CD4-positive, alpha-beta memory T cell (primary cell): ENCODE results near the gene NR5A1. TPM values are rescaled to one million over a fixed set of nuclear protein-coding genes. Genes with fewer than 3 reads are reported as not detected.
A peak's percentile ranks its signal among the peaks of the same experiment; 100 is the strongest.

Experiments
- CTCF ChIA-PET: fragments of 350-600 bp; sonication (Branson Sonifier 250); formaldehyde crosslinking; loops from one replicate; lab custom pipeline; 2021; ENCODE audit warnings: inconsistent platforms; ENCODE audit not compliant: partially characterized antibody; lab: Charles Lee
- POLR2A ChIA-PET: fragments of 350-600 bp; sonication (Branson Sonifier 250); formaldehyde crosslinking; loops from one replicate; lab custom pipeline; 2021; ENCODE audit not compliant: partially characterized antibody; lab: Charles Lee
- DNase-seq, 5 donors: peaks; one replicate each; pipeline versions ENCODE4 v3.0.0 to v3.0.0-alpha.2; 2020 to 2022; ENCODE audit warnings: mixed read lengths in 1 of 5
- H3K27ac ChIP-seq: one replicate; pipeline ENCODE4 v1.7.0; 2013; ENCODE audit warnings: low read depth, low read length
- H3K27me3 ChIP-seq: 2 replicates; pipeline ENCODE4 v1.7.0; 2013; ENCODE audit warnings: mild to moderate bottlenecking, low read length, moderate library complexity; ENCODE audit not compliant: insufficient read depth
- H3K36me3 ChIP-seq: 2 replicates; pipeline ENCODE4 v1.7.0; 2013; ENCODE audit warnings: mild to moderate bottlenecking, low read length, moderate library complexity; ENCODE audit not compliant: insufficient read depth
- H3K4me1 ChIP-seq: 2 replicates; pipeline ENCODE4 v1.7.0; 2013; ENCODE audit warnings: mild to moderate bottlenecking, low read length, moderate library complexity; ENCODE audit not compliant: insufficient read depth
- H3K4me3 ChIP-seq, 2 donors: one replicate each; pipeline ENCODE4 v1.7.0; 2013; ENCODE audit warnings: low read length in 2 of 2, mild to moderate bottlenecking in 1 of 2
- H3K9me3 ChIP-seq, 2 donors: one replicate each; pipeline ENCODE4 v1.7.0; 2013; ENCODE audit warnings: low read length in 2 of 2, control low read depth in 1 of 2; ENCODE audit not compliant: control insufficient read depth in 1 of 2
- H3K27ac Mint-ChIP-seq, 7 donors: one replicate each; pipeline ENCODE4 v1.8.0; 2020 to 2021; ENCODE audit warnings: mixed read lengths in 7 of 7, mild to moderate bottlenecking in 6 of 7, inconsistent platforms in 3 of 7, moderate library complexity in 3 of 7
- H3K27me3 Mint-ChIP-seq, 2 donors: one replicate each; pipeline ENCODE4 v1.8.0; 2020 to 2021; ENCODE audit warnings: mixed read lengths in 2 of 2
- H3K36me3 Mint-ChIP-seq, 2 donors: one replicate each; pipeline ENCODE4 v1.8.0; 2020 to 2021; ENCODE audit warnings: mixed read lengths in 2 of 2, inconsistent platforms in 1 of 2, mild to moderate bottlenecking in 1 of 2
- H3K4me1 Mint-ChIP-seq, 4 donors: one replicate each; pipeline ENCODE4 v1.8.0; 2020 to 2021; ENCODE audit warnings: mixed read lengths in 4 of 4, mild to moderate bottlenecking in 1 of 4
- H3K4me3 Mint-ChIP-seq, 8 donors: one replicate each; pipeline ENCODE4 v1.8.0; 2020 to 2021; ENCODE audit warnings: mixed read lengths in 8 of 8, mild to moderate bottlenecking in 7 of 8, moderate library complexity in 6 of 8, inconsistent platforms in 3 of 8
- H3K9me3 Mint-ChIP-seq, 8 donors: one replicate each; pipeline ENCODE4 v1.8.0; 2020 to 2021; ENCODE audit warnings: mixed read lengths in 8 of 8, mild to moderate bottlenecking in 5 of 8, inconsistent platforms in 3 of 8, moderate library complexity in 1 of 8
- intact Hi-C: fragments of 100-400 bp; cut with micrococcal nuclease; formaldehyde crosslinking; loops from one replicate; pipeline ENCODE4 v1.15.1; 2023
- polyA plus RNA-seq, 2 donors: library from polyadenylated mRNA; unstranded; fragments of 300-500 nt; fragmentation: Illumina TruSeq; gene quantifications; one replicate each; pipeline ENCODE4 v1.2.3, GENCODE V29; 2021
- total RNA-seq, 2 experiments: library from RNA; stranded (reverse); gene quantifications; one replicate each; pipeline ENCODE4 v1.2.3, GENCODE V29; 2021

NR5A1 gene
- total and polyA plus RNA-seq, 4 experiments from 2014 or later = not detected

DNA sequence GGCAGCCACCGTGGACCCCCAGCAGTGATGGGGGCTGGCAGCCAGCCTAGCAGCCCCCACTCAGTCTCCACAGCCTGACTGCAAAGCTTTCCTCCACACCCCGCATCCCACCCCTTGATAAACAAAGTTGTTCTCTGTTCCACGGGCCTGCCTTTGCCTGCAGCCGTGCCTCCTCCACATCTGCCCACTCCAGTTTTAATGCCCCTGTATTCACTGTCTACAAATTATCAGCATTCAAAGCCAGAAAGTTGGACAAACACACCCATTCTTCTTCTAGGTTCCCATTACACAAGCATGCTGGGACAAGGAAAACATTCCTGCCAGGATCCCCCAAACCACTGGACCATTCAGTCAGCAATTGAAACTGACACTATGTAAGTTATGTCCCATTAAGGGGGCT lies 23.0 kb upstream of the NR5A1 start:
- ChIA-PET CTCF (no interaction called here), POLR2A (no interaction called here)
- Mint-ChIP-seq H3K9me3 (no peaks in the 10 kb centered on the region), H3K4me3 (no peak overlapping the region), H3K4me1 (no peaks in the 10 kb centered on the region), H3K27me3 (peaks cover 0 to 4% of the 10 kb centered on the region in 2 donors), H3K36me3 (no peaks in the 10 kb centered on the region), H3K27ac (no peak overlapping the region)
- intact Hi-C loops = no loop called here
- Histone ChIP-seq H3K27ac (no peak overlapping the region), H3K9me3 (no peaks in the 10 kb centered on the region), H3K27me3 (no peaks in the 10 kb centered on the region), H3K4me3 (no peak overlapping the region), H3K4me1 (no peaks in the 10 kb centered on the region), H3K36me3 (no peaks in the 10 kb centered on the region)
- DNase-seq = no peak

- ChIA-PET CTCF (interaction anchor here (1.3 kb wide), 1 partner anchor 9 kb away, joined by 15 read pairs; no protein-coding TSS in a partner anchor), POLR2A (no interaction called here)
- Histone ChIP-seq H3K27me3 (no peaks in the 10 kb centered on the region), H3K36me3 (no peaks in the 10 kb centered on the region), H3K27ac (no peak overlapping the region), H3K4me1 (no peaks in the 10 kb centered on the region), H3K9me3 (no peaks in the 10 kb centered on the region), H3K4me3 (no peak overlapping the region)
- Mint-ChIP-seq H3K9me3 (no peaks in the 10 kb centered on the region), H3K27me3 (peaks cover 0 to 5% of the 10 kb centered on the region in 2 donors), H3K27ac (no peak overlapping the region), H3K4me3 (no peak overlapping the region), H3K4me1 (no peaks in the 10 kb centered on the region), H3K36me3 (no peaks in the 10 kb centered on the region)
- intact Hi-C loops = no loop called here
- DNase-seq = no peak
These were observed 20.6 kb upstream of the NR5A1 start for GRCh38 chr9:124527781-124528180.

- Mint-ChIP-seq H3K9me3 (no peaks in the 10 kb centered on the region), H3K27me3 (peaks cover 3 to 7% of the 10 kb centered on the region in 2 donors), H3K36me3 (no peaks in the 10 kb centered on the region), H3K4me1 (no peaks in the 10 kb centered on the region), H3K27ac (no peak overlapping the region), H3K4me3 (no peak overlapping the region)
- Histone ChIP-seq H3K4me1 (no peaks in the 10 kb centered on the region), H3K36me3 (no peaks in the 10 kb centered on the region), H3K4me3 (no peak overlapping the region), H3K27ac (no peak overlapping the region), H3K27me3 (no peaks in the 10 kb centered on the region), H3K9me3 (no peaks in the 10 kb centered on the region)
- no peak for DNase-seq
- intact Hi-C loops = no loop called here
- CTCF ChIA-PET = interaction anchor here (1.4 kb wide), 1 partner anchor 9 kb away, joined by 3 read pairs; no protein-coding TSS in a partner anchor
- POLR2A ChIA-PET = no interaction called here
These were observed 19.0 kb upstream of the NR5A1 start for GRCh38 chr9:124526174-124526573.

GRCh38 chr9:124522121-124523098 lies 15.2 kb upstream of the NR5A1 start:
- Mint-ChIP-seq H3K4me3 (no peak overlapping the region), H3K27ac (no peak overlapping the region), H3K9me3 (no peaks in the 10 kb centered on the region), H3K36me3 (no peaks in the 10 kb centered on the region), H3K4me1 (no peaks in the 10 kb centered on the region), H3K27me3 (peaks cover 11 to 13% of the 10 kb centered on the region in 2 donors)
- intact Hi-C loops = no loop called here
- CTCF ChIA-PET = interaction anchor here (2.0 kb wide), 1 partner anchor 14 kb away, joined by 9 read pairs; no protein-coding TSS in a partner anchor
- no peak overlapping the region for H3K27ac ChIP-seq
- H3K27me3 ChIP-seq = no peaks in the 10 kb centered on the region
- no peak for DNase-seq
- no peaks in the 10 kb centered on the region for H3K9me3 ChIP-seq
- no peaks in the 10 kb centered on the region for H3K4me1 ChIP-seq
- no peak overlapping the region for H3K4me3 ChIP-seq
- H3K36me3 ChIP-seq = no peaks in the 10 kb centered on the region
- POLR2A ChIA-PET = no interaction called here

DNA sequence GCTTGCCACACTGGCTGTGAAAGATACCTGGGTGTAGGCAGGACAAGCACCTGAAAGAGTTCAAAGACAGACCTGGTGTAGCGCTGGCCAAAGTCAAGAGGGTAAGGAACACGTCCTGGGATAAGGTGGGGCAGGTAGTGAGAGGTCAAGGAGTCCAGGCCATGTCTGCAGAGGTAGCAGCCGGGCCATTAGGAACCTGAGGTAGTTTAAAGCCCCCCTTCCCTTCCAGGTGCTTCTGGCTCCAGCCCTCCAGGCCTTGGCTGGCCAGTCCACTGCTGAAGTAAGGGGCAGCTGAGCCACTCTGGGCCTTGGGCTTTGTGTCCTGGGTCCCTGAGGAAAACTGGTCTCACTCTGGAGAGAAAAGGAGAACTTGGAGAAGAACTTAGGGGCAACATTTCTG lies 13.9 kb upstream of the NR5A1 start:
- H3K36me3 ChIP-seq = no peaks in the 10 kb centered on the region
- Mint-ChIP-seq H3K9me3 (no peaks in the 10 kb centered on the region), H3K27ac (peak overlapping the region in 2 of 7 donors; percentile 5 to 84), H3K27me3 (peaks cover 11 to 13% of the 10 kb centered on the region in 2 donors), H3K4me1 (no peaks in the 10 kb centered on the region), H3K36me3 (no peaks in the 10 kb centered on the region), H3K4me3 (no peak overlapping the region)
- intact Hi-C loops = no loop called here
- POLR2A ChIA-PET = no interaction called here
- H3K9me3 ChIP-seq = no peaks in the 10 kb centered on the region
- H3K4me3 ChIP-seq = no peak overlapping the region
- H3K27ac ChIP-seq = no peak overlapping the region
- H3K4me1 ChIP-seq = no peaks in the 10 kb centered on the region
- CTCF ChIA-PET = no interaction called here
- no peak for DNase-seq
- no peaks in the 10 kb centered on the region for H3K27me3 ChIP-seq

GRCh38 chr9:124520206-124520596 lies 13.0 kb upstream of the NR5A1 start:
- ChIA-PET CTCF (no interaction called here), POLR2A (no interaction called here)
- H3K9me3 ChIP-seq = no peaks in the 10 kb centered on the region
- H3K4me3 Mint-ChIP-seq = no peak overlapping the region
- intact Hi-C loops = no loop called here
- no peaks in the 10 kb centered on the region for H3K27me3 ChIP-seq
- H3K4me1 Mint-ChIP-seq = no peaks in the 10 kb centered on the region
- no peak overlapping the region for H3K27ac Mint-ChIP-seq
- no peaks in the 10 kb centered on the region for H3K36me3 ChIP-seq
- H3K9me3 Mint-ChIP-seq = no peaks in the 10 kb centered on the region
- H3K36me3 Mint-ChIP-seq = no peaks in the 10 kb centered on the region
- no peak overlapping the region for H3K4me3 ChIP-seq
- no peak for DNase-seq
- H3K4me1 ChIP-seq = no peaks in the 10 kb centered on the region
- H3K27ac ChIP-seq = no peak overlapping the region
- H3K27me3 Mint-ChIP-seq = peaks cover 11 to 13% of the 10 kb centered on the region in 2 donors

DNA sequence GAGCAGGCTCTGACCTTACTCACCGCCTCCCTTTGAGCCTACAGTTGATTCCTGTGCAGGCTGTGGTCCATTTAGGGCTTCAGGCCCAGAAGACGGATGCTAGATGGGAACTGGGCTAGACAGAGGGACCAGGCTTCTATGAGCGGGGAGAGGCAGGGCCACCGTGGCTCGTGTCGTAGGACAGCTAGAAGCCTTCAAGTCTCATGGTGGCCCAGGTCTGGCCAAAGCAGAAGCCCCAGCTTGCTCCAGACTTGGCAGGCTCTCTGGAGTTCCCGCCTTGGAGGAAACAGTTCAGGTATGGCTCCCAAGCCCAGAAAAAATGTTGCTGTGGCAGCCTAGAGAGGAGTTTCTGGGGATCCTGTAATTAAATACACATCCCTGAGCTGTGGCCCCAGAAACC lies 10.9 kb upstream of the NR5A1 start:
- Mint-ChIP-seq H3K4me3 (no peak overlapping the region), H3K4me1 (no peaks in the 10 kb centered on the region), H3K27me3 (peaks cover 11 to 16% of the 10 kb centered on the region in 2 donors), H3K27ac (no peak overlapping the region), H3K9me3 (no peaks in the 10 kb centered on the region), H3K36me3 (no peaks in the 10 kb centered on the region)
- ChIA-PET CTCF (no interaction called here), POLR2A (no interaction called here)
- Histone ChIP-seq H3K36me3 (no peaks in the 10 kb centered on the region), H3K4me1 (no peaks in the 10 kb centered on the region), H3K4me3 (no peak overlapping the region), H3K27me3 (no peaks in the 10 kb centered on the region), H3K27ac (no peak overlapping the region), H3K9me3 (no peaks in the 10 kb centered on the region)
- DNase-seq = no peak
- intact Hi-C loops = no loop called here
